HepG2 (cell line): ENCODE measurements around the gene GPR15. TPM values are rescaled to one million over a fixed set of nuclear protein-coding genes. Genes with fewer than 3 reads are reported as not detected.

Experiments used
- CBX1 ChIP-seq: IDR thresholded peaks from one replicate; pipeline ENCODE4 v1.6.1; 2016; ENCODE audit warnings: antibody characterized with exemption, low read depth
- CENPBD1 ChIP-seq: sonication (generic); formaldehyde crosslinking; IDR thresholded peaks from 2 replicates; pipeline ENCODE4 v1.8.0; 2022; ENCODE audit warnings: missing genetic modification reagents, low read depth, mild to moderate bottlenecking, borderline replicate concordance
- CREBL2 ChIP-seq: sonication (generic); formaldehyde crosslinking; IDR thresholded peaks from 2 replicates; pipeline ENCODE4 v1.8.1; 2023; ENCODE audit warnings: missing genetic modification reagents, mild to moderate bottlenecking, borderline replicate concordance
- EEA1 ChIP-seq: sonication (generic); formaldehyde crosslinking; IDR thresholded peaks from 2 replicates; pipeline ENCODE4 v1.5.1; 2020; ENCODE audit warnings: mild to moderate bottlenecking, missing genetic modification reagents, borderline replicate concordance
- EHMT2 ChIP-seq: fragments of 200-600 bp; sonication (generic); IDR thresholded peaks from 2 replicates; pipeline ENCODE4 v1.7.0; 2017; ENCODE audit warnings: antibody characterized with exemption, low read depth, low read length, borderline replicate concordance
- HCFC1 ChIP-seq: fragments of 150-350 bp; IDR thresholded peaks from 2 replicates; pipeline ENCODE4 v1.6.1; 2014; ENCODE audit warnings: low read depth, low read length
- HNF4G ChIP-seq, 2 experiments: sonication (generic) in 1 of 2; formaldehyde crosslinking in 1 of 2; IDR thresholded peaks; 2 replicates each; pipeline versions ENCODE4 v1.4.0 to v1.6.1; 2011 to 2020; ENCODE audit warnings: borderline replicate concordance in 2 of 2, low read depth in 2 of 2, mild to moderate bottlenecking in 2 of 2, low read length in 1 of 2, missing genetic modification reagents in 1 of 2, moderate library complexity in 1 of 2
- MIXL1 ChIP-seq: IDR thresholded peaks from 2 replicates; pipeline ENCODE4 v1.6.1; 2016
- NPAS2 ChIP-seq: sonication (generic); formaldehyde crosslinking; IDR thresholded peaks from 2 replicates; pipeline ENCODE4 v1.8.0; 2022; ENCODE audit warnings: mild to moderate bottlenecking, missing genetic modification reagents, borderline replicate concordance
- NR3C1 ChIP-seq: sonication (generic); formaldehyde crosslinking; IDR thresholded peaks from 2 replicates; pipeline ENCODE4 v1.4.0; 2020; ENCODE audit warnings: missing genetic modification reagents
- NRL ChIP-seq: sonication (generic); formaldehyde crosslinking; IDR thresholded peaks from 2 replicates; pipeline ENCODE4 v1.5.0; 2020; ENCODE audit warnings: missing genetic modification reagents, mild to moderate bottlenecking, moderate library complexity, borderline replicate concordance
- RBM22 ChIP-seq: fragments of 200-400 bp; formaldehyde crosslinking; optimal IDR thresholded peaks from 2 replicates; pipeline ENCODE3; 2017; ENCODE audit warnings: mild to moderate bottlenecking, low read length, moderate library complexity
- TAF15 ChIP-seq: fragments of 200-400 bp; formaldehyde crosslinking; IDR thresholded peaks from one replicate; pipeline ENCODE4 v1.6.1; 2018; ENCODE audit warnings: mild to moderate bottlenecking, low read depth, low read length; ENCODE audit not compliant: poor library complexity, severe bottlenecking
- TEAD3 ChIP-seq: optimal IDR thresholded peaks from 2 replicates; pipeline ENCODE3; 2016; ENCODE audit warnings: borderline replicate concordance
- TERF1 ChIP-seq: sonication (generic); formaldehyde crosslinking; IDR thresholded peaks from 2 replicates; pipeline ENCODE4 v1.8.0; 2022; ENCODE audit warnings: mild to moderate bottlenecking, missing genetic modification reagents, moderate library complexity
- TFE3 ChIP-seq: IDR thresholded peaks from 2 replicates; pipeline ENCODE4 v1.6.1; 2016
- THRA ChIP-seq: sonication (generic); formaldehyde crosslinking; IDR thresholded peaks from 2 replicates; pipeline ENCODE4 v1.4.0; 2020; ENCODE audit warnings: missing genetic modification reagents, borderline replicate concordance
- ZBTB14 ChIP-seq: sonication (generic); formaldehyde crosslinking; IDR thresholded peaks from 2 replicates; pipeline ENCODE4 v1.4.0; 2020; ENCODE audit warnings: missing genetic modification reagents
- ZBTB38 ChIP-seq: sonication (generic); formaldehyde crosslinking; IDR thresholded peaks from 2 replicates; pipeline ENCODE4 v1.5.1; 2020; ENCODE audit warnings: mild to moderate bottlenecking, missing genetic modification reagents
- ZFX ChIP-seq: sonication (generic); formaldehyde crosslinking; IDR thresholded peaks from 2 replicates; pipeline ENCODE4 v1.4.0; 2020; ENCODE audit warnings: mild to moderate bottlenecking, low read depth, missing genetic modification reagents, moderate library complexity
- ZMYM2 ChIP-seq: sonication (generic); formaldehyde crosslinking; IDR thresholded peaks from 2 replicates; pipeline ENCODE4 v1.8.0; 2022; ENCODE audit warnings: mild to moderate bottlenecking, missing genetic modification reagents
- ZNF557 ChIP-seq: sonication (generic); formaldehyde crosslinking; IDR thresholded peaks from 2 replicates; pipeline ENCODE4 v1.4.0; 2020; ENCODE audit warnings: missing genetic modification reagents
- ZNF614 ChIP-seq: IDR thresholded peaks from 2 replicates; pipeline ENCODE4 v1.6.1; 2018; ENCODE audit warnings: missing biosample characterization, missing genetic modification reagents, inconsistent platforms, borderline replicate concordance
- ZSCAN9 ChIP-seq: IDR thresholded peaks from 2 replicates; pipeline ENCODE4 v1.6.1; 2016; ENCODE audit warnings: borderline replicate concordance
- polyA plus RNA-seq, 8 experiments: library from polyadenylated mRNA; depleted of rRNA in 3 of 8; stranded (reverse) in 7 of 8; unstranded in 1 of 8; fragments of >200 nt; fragmentation: Illumina TruSeq in 4 of 8; extraction: Trizol in 4 of 8; gene quantifications; 2 replicates each; pipeline versions ENCODE4 v1.2.1 to v1.2.3, GENCODE V29; 2011 to 2016; ENCODE audit warnings: low read depth in 4 of 8, missing spikeins in 1 of 8, mixed read lengths in 1 of 8; ENCODE audit not compliant: insufficient read depth in 1 of 8
- total RNA-seq, 5 experiments: library from RNA; depleted of rRNA; stranded (reverse); fragments of >200 nt; fragmentation: Illumina TruSeq; extraction: Trizol; gene quantifications; 2 replicates each; pipeline ENCODE4 v1.2.3, GENCODE V29; 2016; ENCODE audit warnings: low read depth in 1 of 5

Gene GPR15
- total and polyA plus RNA-seq, 2 of the 13 experiments (the other 11 are each of a cell fraction or from before 2014, with no cell fraction given): not detected

GRCh38 chr3:98522544-98523281 lies 9.1 kb upstream of the GPR15 start, which contains the start of gene CLDND1 (continued):
- TF ChIP-seq CREBL2 (CRISPR knock-in tag): no peak
- no peak for TF ChIP-seq HNF4G (IDR thresholded peaks at IDR 0.05; ENCODE audit: borderline replicate concordance, low read depth, low read length)
- TF ChIP-seq HNF4G (CRISPR knock-in tag; IDR thresholded peaks at IDR 0.05; ENCODE audit: borderline replicate concordance, low read depth): no peak
- TF ChIP-seq ZFX (CRISPR knock-in tag): peak; percentile 96
- no peak for TF ChIP-seq ZNF557 (CRISPR knock-in tag)
- TF ChIP-seq ZBTB38 (CRISPR knock-in tag): peak; percentile 79
- 0 out of 2 replicates have a peak, but pooled peaks have one; percentile 28 for TF ChIP-seq MIXL1
- TF ChIP-seq ZSCAN9 (CRISPR knock-in tag): no peak; the same call in 1 of the 2 replicates
- TF ChIP-seq HCFC1: peak; percentile 92
- TF ChIP-seq TEAD3: peak; percentile 95
- TF ChIP-seq NPAS2 (CRISPR knock-in tag): no peak
- peak; percentile 41 for TF ChIP-seq TAF15
- TF ChIP-seq NR3C1 (CRISPR knock-in tag): no peak
- TF ChIP-seq CBX1: no peak
- no peak for TF ChIP-seq ZMYM2
- TF ChIP-seq TERF1 (CRISPR knock-in tag): no peak
- TF ChIP-seq EEA1 (CRISPR knock-in tag): peak; percentile 75; the same call in 1 of the 2 replicates
- no peak for TF ChIP-seq RBM22
- TF ChIP-seq NRL (CRISPR knock-in tag): no peak
- TF ChIP-seq TFE3 (CRISPR knock-in tag): no peak
- no peak for TF ChIP-seq ZNF614 (CRISPR knock-in tag)
- no peak for TF ChIP-seq CENPBD1
- no peak for TF ChIP-seq EHMT2
- TF ChIP-seq THRA: 0 out of 2 replicates have a peak, but pooled peaks have one; percentile 23
- no peak; the same call in 1 of the 2 replicates for TF ChIP-seq ZBTB14 (CRISPR knock-in tag)
